Measurements from ENCODE around the gene KCNIP4. TPM values are rescaled to one million over a fixed set of nuclear protein-coding genes. Genes with fewer than 3 reads are reported as not detected.

Gene KCNIP4
- total and polyA plus RNA-seq, 2 donors (not counting 3 experiments of a cell fraction or from before 2014, with no cell fraction given): not detected

GRCh38 chr4:21090094-21090666, 858.4 kb downstream of the KCNIP4 start:
- H3K9ac ChIP-seq (replicated peaks; ENCODE audit: extremely low read depth, insufficient read depth, low read length): no peak overlapping the region
- H4K20me1 ChIP-seq (replicated peaks; ENCODE audit: control insufficient read depth, extremely low read depth, insufficient read depth, low read length): no peaks in the 10 kb centered on the region
- intact Hi-C loops (cut with micrococcal nuclease) (no loop called here), dilution Hi-C loops (cut with MboI; ENCODE audit: extremely low pct_ligation_motif_present, low sequenced_read_pairs) (no loop called here)
- H3K9me1 ChIP-seq (replicated peaks; ENCODE audit: control insufficient read depth, extremely low read depth, insufficient read depth, low read length): no peaks in the 10 kb centered on the region
- no TSS peak for BruUV-seq (replicated peaks)
- DNase-seq (ENCODE audit: low read depth, low spot score): no peak
- TF ChIP-seq POLR2A (IDR thresholded peaks at IDR 0.05; ENCODE audit: low read depth, low read length): no peak
- no peak for TF ChIP-seq EZH2 (IDR thresholded peaks at IDR 0.05; ENCODE audit: borderline replicate concordance, low read depth, low read length, severe bottlenecking)
- TF ChIP-seq CTCF (IDR thresholded peaks at IDR 0.05; ENCODE audit: extremely low read depth in 1 of 2, insufficient read depth in 1 of 2, low read depth in 1 of 2, low read length in 2 of 2): no peak
- no peak for TF ChIP-seq FOS (IDR thresholded peaks at IDR 0.05; ENCODE audit: borderline replicate concordance, insufficient read depth, low read length)
- TF ChIP-seq JUN (IDR thresholded peaks at IDR 0.05; ENCODE audit: borderline replicate concordance, insufficient read depth, insufficient read length, low read depth): no peak
- no peak for TF ChIP-seq POLR2AphosphoS5 (IDR thresholded peaks at IDR 0.05; ENCODE audit: insufficient read depth, low read depth, low read length)
- no peak overlapping the region for H3K27ac ChIP-seq (ENCODE audit: insufficient read depth, low read depth, low read length)
- no peaks in the 10 kb centered on the region for H3K27me3 ChIP-seq (ENCODE audit: control insufficient read depth in 2 of 2, insufficient read depth in 2 of 2, low read length in 2 of 2)
- ChIA-PET POLR2A (no interaction called here), CTCF (no interaction called here)
- no peak for FAIRE-seq
- no peaks in the 10 kb centered on the region for H3K9me3 ChIP-seq (replicated peaks; ENCODE audit: control insufficient read depth, insufficient read depth, low read length)
- no peaks in the 10 kb centered on the region for H3K79me2 ChIP-seq (ENCODE audit: control insufficient read depth, insufficient read depth, low read length)
- H2AFZ ChIP-seq (ENCODE audit: low read depth, low read length): no peak overlapping the region
- peaks cover 3% of the 10 kb centered on the region for H3K4me1 ChIP-seq (ENCODE audit: control insufficient read depth, extremely low read depth, insufficient read depth, low read length)
- H3K4me2 ChIP-seq (ENCODE audit: insufficient read depth, low read length): no peak overlapping the region
- H3K4me3 ChIP-seq (replicated peaks in 1 of 3; ENCODE audit: insufficient read depth in 1 of 3, low read depth in 1 of 3, low read length in 3 of 3): no peak overlapping the region
- H3K36me3 ChIP-seq (ENCODE audit: control insufficient read depth in 2 of 2, extremely low read depth in 1 of 2, insufficient read depth in 2 of 2, low read length in 2 of 2): no peaks in the 10 kb centered on the region

- Histone ChIP-seq H3K9me3 (replicated peaks; ENCODE audit: control insufficient read depth, insufficient read depth, low read length) (no peaks in the 10 kb centered on the region), H3K79me2 (ENCODE audit: control insufficient read depth, insufficient read depth, low read length) (no peaks in the 10 kb centered on the region), H3K27ac (ENCODE audit: insufficient read depth, low read depth, low read length) (no peak overlapping the region), H3K9me1 (replicated peaks; ENCODE audit: control insufficient read depth, extremely low read depth, insufficient read depth, low read length) (no peaks in the 10 kb centered on the region), H3K27me3 (ENCODE audit: control insufficient read depth in 2 of 2, insufficient read depth in 2 of 2, low read length in 2 of 2) (no peaks in the 10 kb centered on the region), H4K20me1 (replicated peaks; ENCODE audit: control insufficient read depth, extremely low read depth, insufficient read depth, low read length) (no peaks in the 10 kb centered on the region), H3K36me3 (ENCODE audit: control insufficient read depth in 2 of 2, extremely low read depth in 1 of 2, insufficient read depth in 2 of 2, low read length in 2 of 2) (no peaks in the 10 kb centered on the region), H2AFZ (ENCODE audit: low read depth, low read length) (no peak overlapping the region), H3K4me1 (ENCODE audit: control insufficient read depth, extremely low read depth, insufficient read depth, low read length) (peaks cover 9% of the 10 kb centered on the region), H3K9ac (replicated peaks; ENCODE audit: extremely low read depth, insufficient read depth, low read length) (no peak overlapping the region), H3K4me2 (ENCODE audit: insufficient read depth, low read length) (no peak overlapping the region), H3K4me3 (replicated peaks in 1 of 3; ENCODE audit: insufficient read depth in 1 of 3, low read depth in 1 of 3, low read length in 3 of 3) (no peak overlapping the region)
- dilution Hi-C loops (cut with MboI; ENCODE audit: extremely low pct_ligation_motif_present, low sequenced_read_pairs): no loop called here
- no TSS peak for BruUV-seq (replicated peaks)
- DNase-seq (ENCODE audit: low read depth, low spot score) (no peak), FAIRE-seq (no peak)
- TF ChIP-seq JUN (IDR thresholded peaks at IDR 0.05; ENCODE audit: borderline replicate concordance, insufficient read depth, insufficient read length, low read depth) (no peak), POLR2AphosphoS5 (IDR thresholded peaks at IDR 0.05; ENCODE audit: insufficient read depth, low read depth, low read length) (no peak), MAX (IDR thresholded peaks at IDR 0.05; ENCODE audit: insufficient read depth, insufficient read length) (no peak)
- POLR2A ChIA-PET: no interaction called here
- CTCF ChIA-PET: no interaction called here
- intact Hi-C loops (cut with micrococcal nuclease): no loop called here
Measured at GRCh38 chr4:21083413-21083812, 865.2 kb downstream of the KCNIP4 start.

All from endothelial cell of umbilical vein (primary cell).